Natural killer cell (primary cell): ENCODE measurements around the gene FAM131C. TPM values are rescaled to one million over a fixed set of nuclear protein-coding genes. Genes with fewer than 3 reads are reported as not detected.

ENCODE experiments used
- ATAC-seq, 3 donors: fragments of 150-1000 bp in 2 of 3; fragments of 200-7000 bp in 1 of 3; cut with Tn5 transposase; 1 replicate in 1 of 3; 2 replicates in 2 of 3; pipeline ENCODE4 v1.10.0; 2021; ENCODE audit warnings: mild to moderate bottlenecking in 2 of 3, moderate library complexity in 2 of 3
- DNase-seq, 2 donors: peaks; one replicate each; pipeline versions ENCODE4 v3.0.0 to v3.0.0-alpha.2; 2013 to 2021; ENCODE audit warnings: mixed read lengths in 1 of 2
- H3K27ac ChIP-seq: one replicate; pipeline ENCODE4 v1.5.1; 2013; ENCODE audit warnings: mild to moderate bottlenecking, low read length
- H3K27me3 ChIP-seq: one replicate; pipeline ENCODE4 v1.6.1; 2013; ENCODE audit warnings: low read length; ENCODE audit not compliant: control insufficient read depth, insufficient read depth
- H3K36me3 ChIP-seq: one replicate; pipeline ENCODE4 v1.6.1; 2013; ENCODE audit warnings: low read length; ENCODE audit not compliant: control insufficient read depth, insufficient read depth
- H3K4me1 ChIP-seq: one replicate; pipeline ENCODE4 v1.6.1; 2013; ENCODE audit warnings: low read length; ENCODE audit not compliant: control insufficient read depth, insufficient read depth
- H3K4me3 ChIP-seq: one replicate; pipeline ENCODE4 v1.5.1; 2013; ENCODE audit warnings: low read length
- H3K9me3 ChIP-seq: one replicate; pipeline ENCODE4 v1.6.1; 2013; ENCODE audit warnings: low read length; ENCODE audit not compliant: control insufficient read depth, insufficient read depth
- H3K27ac Mint-ChIP-seq, 2 donors: one replicate each; pipeline ENCODE4 v1.8.0; 2022; ENCODE audit warnings: mild to moderate bottlenecking in 2 of 2, mixed read lengths in 2 of 2, moderate library complexity in 1 of 2
- H3K27me3 Mint-ChIP-seq, 2 donors: one replicate each; pipeline ENCODE4 v1.8.0; 2022; ENCODE audit warnings: low read depth in 2 of 2, mixed read lengths in 2 of 2
- H3K36me3 Mint-ChIP-seq: one replicate; pipeline ENCODE4 v1.8.0; 2022; ENCODE audit warnings: mixed read lengths
- H3K4me1 Mint-ChIP-seq, 2 donors: one replicate each; pipeline ENCODE4 v1.8.0; 2022; ENCODE audit warnings: mixed read lengths in 2 of 2
- H3K4me3 Mint-ChIP-seq: one replicate; pipeline ENCODE4 v1.8.0; 2022; ENCODE audit warnings: mild to moderate bottlenecking, moderate library complexity, mixed read lengths
- H3K9me3 Mint-ChIP-seq, 2 donors: one replicate each; pipeline ENCODE4 v1.8.0; 2022; ENCODE audit warnings: mixed read lengths in 2 of 2
- WGBS: methylation state at CpG from one replicate; pipeline ENCODE4 v1.1.7; 2013; ENCODE audit warnings: missing lambda C conversion rate; ENCODE audit not compliant: insufficient coverage; 5-methylcytosine and 5-hydroxymethylcytosine counted together
- intact Hi-C: fragments of 100-400 bp; cut with micrococcal nuclease; formaldehyde crosslinking; loops from one replicate; pipeline ENCODE4 v1.14.2; 2022
- total RNA-seq, 4 donors: library from RNA; stranded (reverse); fragments of 120-200 nt in 1 of 4; gene quantifications; one replicate each; pipeline versions ENCODE4 v1.2.3 to v1.2.4, GENCODE V29; 2013 to 2022
- TF ChIP-seq, protein P1 (sequence below): fragments of 200-600 bp; IDR thresholded peaks from one replicate; pipeline ENCODE4 v1.8.0; 2022; ENCODE audit warnings: antibody characterized with exemption

Gene FAM131C
- total RNA-seq, 3 donors from 2014 or later (not counting 1 experiment from before 2014, with no cell fraction given): not detected

DNA sequence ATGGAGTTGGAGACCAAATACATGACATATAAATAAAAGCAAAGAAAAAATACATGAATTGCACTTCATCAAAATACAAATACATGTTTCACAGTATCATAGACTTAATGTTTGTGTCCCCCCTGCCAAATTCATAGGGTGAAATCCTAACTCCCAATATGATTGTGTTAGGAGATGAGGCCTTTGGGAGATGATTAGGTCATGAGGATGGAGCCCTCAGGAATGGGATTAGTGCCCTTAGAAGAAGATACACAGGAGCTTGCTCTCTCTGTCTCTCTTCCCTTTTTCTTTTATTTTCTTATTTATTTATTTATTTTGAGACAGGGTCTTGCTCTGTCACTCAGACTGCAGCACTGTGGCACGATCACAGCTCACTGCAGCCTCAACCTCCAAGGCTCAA lies 26.0 kb upstream of the FAM131C start:
- no peaks in the 10 kb centered on the region for H3K4me1 ChIP-seq
- H3K4me3 ChIP-seq: no peak overlapping the region
- Mint-ChIP-seq H3K27me3 (peaks cover 8 to 37% of the 10 kb centered on the region in 2 donors), H3K27ac (no peak overlapping the region), H3K9me3 (no peaks in the 10 kb centered on the region), H3K36me3 (no peaks in the 10 kb centered on the region), H3K4me1 (peaks cover 0 to under 1% of the 10 kb centered on the region in 2 donors), H3K4me3 (no peak overlapping the region)
- intact Hi-C loops: no loop called here
- ATAC-seq (no peak), DNase-seq (no peak)
- H3K27ac ChIP-seq: no peak overlapping the region
- no peaks in the 10 kb centered on the region for H3K9me3 ChIP-seq
- no peaks in the 10 kb centered on the region for H3K36me3 ChIP-seq
- TF ChIP-seq, protein P1, sequence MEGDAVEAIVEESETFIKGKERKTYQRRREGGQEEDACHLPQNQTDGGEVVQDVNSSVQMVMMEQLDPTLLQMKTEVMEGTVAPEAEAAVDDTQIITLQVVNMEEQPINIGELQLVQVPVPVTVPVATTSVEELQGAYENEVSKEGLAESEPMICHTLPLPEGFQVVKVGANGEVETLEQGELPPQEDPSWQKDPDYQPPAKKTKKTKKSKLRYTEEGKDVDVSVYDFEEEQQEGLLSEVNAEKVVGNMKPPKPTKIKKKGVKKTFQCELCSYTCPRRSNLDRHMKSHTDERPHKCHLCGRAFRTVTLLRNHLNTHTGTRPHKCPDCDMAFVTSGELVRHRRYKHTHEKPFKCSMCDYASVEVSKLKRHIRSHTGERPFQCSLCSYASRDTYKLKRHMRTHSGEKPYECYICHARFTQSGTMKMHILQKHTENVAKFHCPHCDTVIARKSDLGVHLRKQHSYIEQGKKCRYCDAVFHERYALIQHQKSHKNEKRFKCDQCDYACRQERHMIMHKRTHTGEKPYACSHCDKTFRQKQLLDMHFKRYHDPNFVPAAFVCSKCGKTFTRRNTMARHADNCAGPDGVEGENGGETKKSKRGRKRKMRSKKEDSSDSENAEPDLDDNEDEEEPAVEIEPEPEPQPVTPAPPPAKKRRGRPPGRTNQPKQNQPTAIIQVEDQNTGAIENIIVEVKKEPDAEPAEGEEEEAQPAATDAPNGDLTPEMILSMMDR: no peak
- 100% methylated on average over 1 of the region's 1 CpG for WGBS
- H3K27me3 ChIP-seq: no peaks in the 10 kb centered on the region

DNA sequence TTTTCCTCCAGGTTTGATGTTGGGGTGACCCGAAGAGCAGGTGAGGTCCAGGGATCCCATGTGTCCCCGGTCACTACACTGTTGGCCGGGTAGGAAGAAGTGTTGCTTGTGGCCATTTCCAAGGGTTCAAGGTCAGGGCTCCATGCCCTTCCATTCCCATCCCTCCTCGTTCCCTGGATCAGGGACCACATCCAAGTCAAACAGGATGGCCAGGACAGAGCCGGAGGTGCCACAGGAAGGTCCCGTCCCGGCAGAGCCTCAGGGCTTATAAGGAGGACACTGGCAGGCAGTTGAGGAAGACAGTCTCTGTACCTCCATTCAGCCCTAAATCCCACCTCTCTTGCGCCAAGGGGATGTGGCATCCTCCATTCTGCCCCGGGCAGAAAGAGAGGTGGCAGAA lies 22.0 kb upstream of the FAM131C start:
- ATAC-seq (no peak), DNase-seq (no peak)
- no peak overlapping the region for H3K4me3 ChIP-seq
- no peaks in the 10 kb centered on the region for H3K9me3 ChIP-seq
- Mint-ChIP-seq H3K27ac (no peak overlapping the region), H3K4me1 (peaks cover 0 to 12% of the 10 kb centered on the region in 2 donors), H3K36me3 (no peaks in the 10 kb centered on the region), H3K27me3 (peaks cover 19 to 24% of the 10 kb centered on the region in 2 donors), H3K4me3 (no peak overlapping the region), H3K9me3 (no peaks in the 10 kb centered on the region)
- intact Hi-C loops: no loop called here
- WGBS: 91% methylated on average over 9 of the region's 9 CpGs
- H3K4me1 ChIP-seq: no peaks in the 10 kb centered on the region
- peaks cover under 1% of the 10 kb centered on the region for H3K27me3 ChIP-seq
- TF ChIP-seq, protein P1: no peak
- no peak overlapping the region for H3K27ac ChIP-seq
- no peaks in the 10 kb centered on the region for H3K36me3 ChIP-seq

- Mint-ChIP-seq H3K9me3 (no peaks in the 10 kb centered on the region), H3K4me3 (no peak overlapping the region), H3K4me1 (peaks cover 0 to 12% of the 10 kb centered on the region in 2 donors), H3K27ac (peak overlapping the region in 1 of 2 donors; percentile 29), H3K27me3 (peaks cover 21 to 24% of the 10 kb centered on the region in 2 donors), H3K36me3 (no peaks in the 10 kb centered on the region)
- 69% methylated on average over 15 of the region's 21 CpGs for WGBS
- no peak for DNase-seq
- Histone ChIP-seq H3K4me1 (no peaks in the 10 kb centered on the region), H3K4me3 (no peak overlapping the region), H3K36me3 (no peaks in the 10 kb centered on the region), H3K9me3 (no peaks in the 10 kb centered on the region), H3K27ac (no peak overlapping the region), H3K27me3 (peaks cover 2% of the 10 kb centered on the region)
- intact Hi-C loops: no loop called here
- TF ChIP-seq, protein P1: no peak
- no peak for ATAC-seq
Measured at GRCh38 chr1:16094453-16095158, 21.2 kb upstream of the FAM131C start.

DNA sequence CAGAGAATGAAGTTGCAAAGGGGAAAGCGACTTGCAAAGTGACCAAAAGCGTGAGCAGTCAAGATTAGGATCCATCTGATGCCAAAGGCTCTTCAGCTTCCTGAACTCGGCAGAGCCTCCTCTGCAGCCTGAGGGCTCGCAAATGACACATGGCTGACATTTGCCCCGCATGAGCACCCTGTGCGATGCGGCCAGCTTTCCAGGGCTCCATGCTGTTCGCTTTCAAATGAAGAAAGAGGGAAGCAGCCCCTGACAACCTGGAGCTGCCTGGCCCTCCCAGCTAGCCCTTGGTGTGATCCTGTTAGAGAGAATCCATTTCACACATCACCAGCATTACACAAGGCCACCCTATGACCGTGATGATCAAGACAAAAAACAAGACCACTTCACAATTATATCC lies 20.2 kb upstream of the FAM131C start:
- Mint-ChIP-seq H3K4me3 (no peak overlapping the region), H3K27ac (no peak overlapping the region), H3K36me3 (no peaks in the 10 kb centered on the region), H3K9me3 (no peaks in the 10 kb centered on the region), H3K27me3 (peaks cover 24 to 26% of the 10 kb centered on the region in 2 donors), H3K4me1 (peaks cover 0 to 18% of the 10 kb centered on the region in 2 donors)
- no peaks in the 10 kb centered on the region for H3K4me1 ChIP-seq
- no peak for DNase-seq
- ATAC-seq: no peak
- intact Hi-C loops: no loop called here
- 83% methylated on average over 9 of the region's 9 CpGs for WGBS
- TF ChIP-seq, protein P1: no peak
- no peaks in the 10 kb centered on the region for H3K36me3 ChIP-seq
- peaks cover 2% of the 10 kb centered on the region for H3K27me3 ChIP-seq
- H3K4me3 ChIP-seq: no peak overlapping the region
- H3K9me3 ChIP-seq: no peaks in the 10 kb centered on the region
- H3K27ac ChIP-seq: no peak overlapping the region
